Lower leg skin (tissue), 4 donors: ENCODE data around the gene PLA2G2D. TPM values are rescaled to one million over a fixed set of nuclear protein-coding genes. Genes with fewer than 3 reads are reported as not detected.

Experiments used
- DNase-seq, 2 donors: peaks; one replicate each; pipeline ENCODE4 v3.0.0-alpha.2; 2019; ENCODE audit warnings: low spot score in 2 of 2
- H3K4me3 ChIP-seq: fragments of 200-600 bp; sonication (generic); 2 replicates; pipeline ENCODE4 v1.5.1; 2017; ENCODE audit warnings: mild to moderate bottlenecking, low read depth; ENCODE audit not compliant: poor library complexity, severe bottlenecking
- POLR2A ChIP-seq, 2 donors: fragments of 450-650 bp; IDR thresholded peaks; one replicate each; pipeline ENCODE4 v1.6.1; 2016 to 2017; ENCODE audit warnings: antibody characterized with exemption in 2 of 2, mild to moderate bottlenecking in 1 of 2, moderate library complexity in 1 of 2
- WGBS, 2 donors: methylation state at CpG; one replicate each; pipeline ENCODE4 v1.1.5; 2018; 5-methylcytosine and 5-hydroxymethylcytosine counted together
- intact Hi-C: fragments of 100-400 bp; cut with DNase I; formaldehyde crosslinking; loops from one replicate; pipeline ENCODE4 v1.15.0; 2023; ENCODE audit warnings: low total_unique reads
- total RNA-seq, 4 donors: library from RNA; depleted of rRNA; stranded (reverse); fragments of >200 nt; gene quantifications; one replicate each; pipeline ENCODE4 v1.1.0, GENCODE V29; 2016
- TF ChIP-seq, protein P1 (sequence below), 3 donors: fragments of 450-650 bp; IDR thresholded peaks; one replicate each; pipeline ENCODE4 v1.5.1; 2016; ENCODE audit warnings: antibody characterized with exemption in 3 of 3, mild to moderate bottlenecking in 3 of 3, moderate library complexity in 2 of 3

Gene PLA2G2D
- total RNA-seq, 4 donors from 2014 or later = not detected

DNA sequence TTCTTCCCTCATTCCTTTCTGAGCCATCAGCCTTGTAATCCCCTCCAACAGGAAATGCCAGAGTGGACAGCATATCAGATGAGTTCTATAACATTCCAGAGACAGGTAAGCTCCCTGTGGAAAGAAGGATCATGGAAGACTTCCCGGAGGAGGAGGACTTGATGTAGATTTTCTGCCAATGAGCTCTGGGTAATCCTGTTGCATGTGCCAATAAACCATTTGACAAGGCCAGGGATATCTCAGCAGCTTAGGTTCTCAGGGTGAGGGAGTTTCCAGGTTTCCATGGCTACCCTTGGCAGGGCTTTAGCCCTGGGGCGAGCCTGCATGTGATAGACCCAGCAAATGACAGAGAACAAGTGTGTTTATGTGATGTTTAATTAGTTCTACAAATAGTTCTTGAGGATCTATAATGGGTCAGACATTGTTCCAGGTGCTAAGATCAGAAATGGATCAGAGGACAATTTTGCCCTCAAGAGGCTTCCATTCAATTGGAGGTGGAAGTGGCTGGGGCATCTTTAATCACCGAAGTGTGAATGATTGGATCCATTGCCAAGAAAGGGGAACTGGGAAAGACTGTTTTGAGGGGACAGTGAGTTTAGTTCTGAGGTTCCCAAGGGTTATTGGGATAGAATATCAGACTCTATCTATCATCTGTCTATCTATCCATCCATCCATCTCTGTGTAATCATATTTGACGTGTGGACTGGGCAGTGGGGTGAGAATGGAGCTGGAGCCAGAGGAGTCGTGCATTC is 42.5 kb downstream of the PLA2G2D start:
- intact Hi-C loops = no loop called here
- no peak overlapping the region for H3K4me3 ChIP-seq
- DNase-seq = peak in 1 of 2 donors; percentile 21
- 79 to 85% methylated on average over 5 of the region's 5 CpGs for WGBS, 2 donors
- TF ChIP-seq, protein P1, sequence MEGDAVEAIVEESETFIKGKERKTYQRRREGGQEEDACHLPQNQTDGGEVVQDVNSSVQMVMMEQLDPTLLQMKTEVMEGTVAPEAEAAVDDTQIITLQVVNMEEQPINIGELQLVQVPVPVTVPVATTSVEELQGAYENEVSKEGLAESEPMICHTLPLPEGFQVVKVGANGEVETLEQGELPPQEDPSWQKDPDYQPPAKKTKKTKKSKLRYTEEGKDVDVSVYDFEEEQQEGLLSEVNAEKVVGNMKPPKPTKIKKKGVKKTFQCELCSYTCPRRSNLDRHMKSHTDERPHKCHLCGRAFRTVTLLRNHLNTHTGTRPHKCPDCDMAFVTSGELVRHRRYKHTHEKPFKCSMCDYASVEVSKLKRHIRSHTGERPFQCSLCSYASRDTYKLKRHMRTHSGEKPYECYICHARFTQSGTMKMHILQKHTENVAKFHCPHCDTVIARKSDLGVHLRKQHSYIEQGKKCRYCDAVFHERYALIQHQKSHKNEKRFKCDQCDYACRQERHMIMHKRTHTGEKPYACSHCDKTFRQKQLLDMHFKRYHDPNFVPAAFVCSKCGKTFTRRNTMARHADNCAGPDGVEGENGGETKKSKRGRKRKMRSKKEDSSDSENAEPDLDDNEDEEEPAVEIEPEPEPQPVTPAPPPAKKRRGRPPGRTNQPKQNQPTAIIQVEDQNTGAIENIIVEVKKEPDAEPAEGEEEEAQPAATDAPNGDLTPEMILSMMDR (IDR thresholded peaks at IDR 0.05) = no peak
- TF ChIP-seq POLR2A (IDR thresholded peaks at IDR 0.05) = no peak

DNA sequence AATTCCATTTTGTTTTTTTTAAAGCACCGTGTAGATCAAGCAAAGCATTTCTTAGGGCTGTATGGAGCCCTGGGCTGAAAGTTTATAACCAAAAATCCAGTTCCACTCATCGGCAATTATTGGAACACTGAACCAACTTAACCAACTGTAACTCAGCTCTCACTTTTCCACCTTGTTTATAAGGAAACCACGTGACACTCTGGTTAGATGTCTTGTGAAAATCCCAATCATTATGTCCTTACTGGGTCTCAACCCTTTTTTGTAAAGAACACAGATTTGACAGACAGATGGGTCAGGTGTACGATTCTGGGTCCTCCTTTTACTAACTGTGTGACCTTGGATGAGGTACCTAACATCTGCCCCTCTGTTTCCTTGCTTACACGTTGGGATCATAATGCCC is 43.1 kb downstream of the PLA2G2D start:
- 60 to 81% methylated on average over 5 of the region's 5 CpGs for WGBS, 2 donors
- no peak overlapping the region for H3K4me3 ChIP-seq
- no peak for DNase-seq
- TF ChIP-seq, protein P1 (IDR thresholded peaks at IDR 0.05) = no peak
- no peak for TF ChIP-seq POLR2A (IDR thresholded peaks at IDR 0.05)
- intact Hi-C loops = no loop called here

DNA sequence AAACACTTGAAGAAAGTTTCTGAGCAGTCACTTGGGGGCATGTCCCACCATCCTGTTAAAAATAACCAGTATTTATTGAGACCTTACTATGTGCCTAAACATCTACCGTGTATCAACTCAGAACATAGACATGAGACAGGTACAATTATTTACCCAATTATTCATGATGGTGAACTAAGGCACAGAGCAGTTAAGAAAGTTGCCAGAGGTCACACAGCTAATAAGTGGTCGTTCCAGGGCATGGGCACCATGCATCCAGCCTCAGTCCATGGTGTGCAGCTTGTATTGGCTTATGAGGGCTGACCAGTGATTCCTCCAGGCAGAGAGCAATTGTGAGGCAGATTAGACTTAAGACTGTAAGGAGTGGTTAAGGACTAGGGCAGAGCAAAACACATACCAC is 44.0 kb downstream of the PLA2G2D start:
- peak in 1 of 2 donors; percentile 20 for DNase-seq
- TF ChIP-seq, protein P1 (IDR thresholded peaks at IDR 0.05) = no peak
- TF ChIP-seq POLR2A (IDR thresholded peaks at IDR 0.05) = no peak
- H3K4me3 ChIP-seq = no peak overlapping the region
- WGBS, 2 donors = 82 to 98% methylated on average over 2 of the region's 2 CpGs
- intact Hi-C loops = no loop called here

DNA sequence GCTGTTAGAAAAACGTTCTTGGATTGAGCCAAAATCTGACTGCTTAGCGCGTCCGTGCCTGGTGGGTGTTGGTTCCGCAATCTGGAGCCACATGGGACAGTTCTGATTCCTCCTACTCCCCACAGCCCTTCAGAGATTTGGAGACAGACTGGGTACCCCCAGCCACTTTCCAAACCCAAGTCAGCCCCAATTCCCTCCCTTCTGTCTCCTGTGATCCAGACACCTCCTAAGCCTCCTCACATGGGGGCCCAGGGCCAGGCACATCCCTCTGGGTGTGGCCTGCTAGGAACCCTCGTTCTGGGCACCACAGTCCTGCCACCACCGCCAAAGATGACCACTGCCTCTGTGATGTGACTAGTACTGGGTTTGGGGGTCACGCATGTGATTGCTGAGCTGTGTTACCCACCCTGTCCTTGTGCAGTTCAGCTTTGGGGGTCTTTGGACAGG is 44.6 kb downstream of the PLA2G2D start:
- peak in 1 of 2 donors; percentile 85 for DNase-seq
- no peak overlapping the region for H3K4me3 ChIP-seq
- 51 to 54% methylated on average over 8 of the region's 8 CpGs for WGBS, 2 donors
- intact Hi-C loops = no loop called here
- TF ChIP-seq, protein P1 (IDR thresholded peaks at IDR 0.05) = no peak
- TF ChIP-seq POLR2A (IDR thresholded peaks at IDR 0.05) = no peak

DNA sequence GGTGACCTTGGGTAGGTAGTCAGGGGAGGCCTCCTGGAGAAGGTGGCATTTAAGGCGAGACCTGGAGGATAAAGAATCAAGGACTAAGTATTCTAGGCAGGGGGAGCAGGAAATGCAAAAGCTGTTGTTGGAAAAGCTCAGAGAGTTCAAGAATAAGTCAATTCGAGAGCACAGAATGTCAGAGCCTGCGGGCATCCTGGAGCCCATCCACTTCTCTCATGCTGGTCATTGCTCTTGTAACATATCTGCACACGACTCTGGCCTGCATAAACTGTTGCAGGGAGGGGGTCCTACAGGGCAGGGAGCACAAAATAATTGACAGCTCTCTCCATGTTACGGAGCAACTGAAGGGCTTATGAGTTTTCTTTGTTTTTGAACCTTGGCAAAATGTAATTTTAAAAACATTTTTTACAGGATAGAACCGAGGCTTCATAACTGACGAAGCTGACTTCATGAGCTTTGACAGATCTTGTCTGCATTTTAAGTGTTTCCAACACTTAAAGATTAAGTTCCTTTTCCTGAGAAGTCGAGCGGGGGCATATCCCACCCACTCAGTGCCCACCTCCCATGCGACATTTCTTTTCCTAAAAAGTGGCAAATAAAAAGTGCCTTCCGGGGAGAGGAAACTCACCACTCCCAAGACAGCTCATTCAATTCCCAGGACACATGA is 45.1 kb downstream of the PLA2G2D start:
- DNase-seq = peak in 1 of 2 donors; percentile 82
- intact Hi-C loops = no loop called here
- TF ChIP-seq, protein P1 (IDR thresholded peaks at IDR 0.05) = no peak
- TF ChIP-seq POLR2A (IDR thresholded peaks at IDR 0.05) = no peak

More for the DNA sequence above, 45.1 kb downstream of the PLA2G2D start:
- 61 to 64% methylated on average over 11 of the region's 11 CpGs for WGBS, 2 donors
- H3K4me3 ChIP-seq = no peak overlapping the region
